ENCODE measurements around the gene GBE1. TPM values are rescaled to one million over a fixed set of nuclear protein-coding genes. Genes with fewer than 3 reads are reported as not detected.

GBE1 gene
- polyA plus RNA-seq, 1 of the 3 experiments (the other 2 are of a cell fraction): 14.2 TPM

- Histone ChIP-seq H3K4me1 (ENCODE audit: control insufficient read depth in 1 of 2, insufficient read depth in 2 of 2, low read depth in 1 of 2, low read length in 1 of 2) (no peaks in the 10 kb centered on the region; a peak in 1 of 4 replicates), H3K27me3 (ENCODE audit: insufficient read depth) (no peaks in the 10 kb centered on the region), H3K4me2 (no peak overlapping the region), H3K9ac (no peak overlapping the region), H3K4me3 (ENCODE audit: low read depth in 2 of 2, low read length in 1 of 2) (no peak overlapping the region), H3K27ac (ENCODE audit: low read depth in 2 of 2, low read length in 1 of 2) (no peak overlapping the region), H3K79me2 (ENCODE audit: insufficient read depth) (peaks cover 3% of the 10 kb centered on the region; the same call in 1 of the 2 replicates), H4K20me1 (ENCODE audit: insufficient read depth) (no peaks in the 10 kb centered on the region), H2AFZ (ENCODE audit: low read depth) (no peak overlapping the region), H3F3A (replicated peaks; ENCODE audit: insufficient read depth) (peaks cover 7% of the 10 kb centered on the region), H3K9me2 (no peaks in the 10 kb centered on the region; the same call in 1 of the 2 replicates), H3K9me3 (no peaks in the 10 kb centered on the region), H3K36me3 (replicated peaks in 1 of 2; ENCODE audit: control insufficient read depth in 1 of 2, insufficient read depth in 2 of 2, low read length in 1 of 2) (peaks cover 0 to 10% of the 10 kb centered on the region in 2 experiments)
- 77% methylated on average over 5 of the region's 5 CpGs for WGBS (ENCODE audit: low lambda C conversion rate)
- CTCF ChIA-PET: interaction anchor here (0.8 to 1.5 kb wide), 3 partner anchors 10 to 458 kb away, joined by 3 to 6 read pairs (median 3); no protein-coding TSS in a partner anchor
- no peak for DNase-seq
- TF ChIP-seq CTCF (IDR thresholded peaks at IDR 0.05) (no peak), POLR2AphosphoS5 (IDR thresholded peaks at IDR 0.05; ENCODE audit: low read depth, low read length) (no peak), NRF1 (IDR thresholded peaks at IDR 0.05; ENCODE audit: low read depth, low read length) (no peak), YY1 (IDR thresholded peaks at IDR 0.05; ENCODE audit: low read depth) (no peak), ELF1 (IDR thresholded peaks at IDR 0.05) (no peak)
- POLR2A ChIA-PET: no interaction called here
Measured at GRCh38 chr3:81676706-81677456, 84.6 kb downstream of the GBE1 start.

- no peak overlapping the region for H3K4me2 ChIP-seq
- no peak overlapping the region for H2AFZ ChIP-seq (ENCODE audit: low read depth)
- ChIA-PET POLR2A (no interaction called here), CTCF (interaction anchor here (0.8 kb wide), 1 partner anchor 739 kb away, joined by 3 read pairs; no protein-coding TSS in a partner anchor)
- no peak overlapping the region for H3K9ac ChIP-seq
- DNase-seq: no peak
- no peaks in the 10 kb centered on the region; a peak in 1 of 4 replicates for H3K4me1 ChIP-seq (ENCODE audit: control insufficient read depth in 1 of 2, insufficient read depth in 2 of 2, low read depth in 1 of 2, low read length in 1 of 2)
- H3K27ac ChIP-seq (ENCODE audit: low read depth in 2 of 2, low read length in 1 of 2): no peak overlapping the region
- no peak overlapping the region for H3K4me3 ChIP-seq (ENCODE audit: low read depth in 2 of 2, low read length in 1 of 2)
- H3K27me3 ChIP-seq (ENCODE audit: insufficient read depth): no peaks in the 10 kb centered on the region
- no peaks in the 10 kb centered on the region for H4K20me1 ChIP-seq (ENCODE audit: insufficient read depth)
- H3F3A ChIP-seq (replicated peaks; ENCODE audit: insufficient read depth): peaks cover 7% of the 10 kb centered on the region
- H3K9me3 ChIP-seq: no peaks in the 10 kb centered on the region
- H3K9me2 ChIP-seq: no peaks in the 10 kb centered on the region; the same call in 1 of the 2 replicates
- H3K36me3 ChIP-seq (replicated peaks in 1 of 2; ENCODE audit: control insufficient read depth in 1 of 2, insufficient read depth in 2 of 2, low read length in 1 of 2): peaks cover 0 to 10% of the 10 kb centered on the region in 2 experiments
- H3K79me2 ChIP-seq (ENCODE audit: insufficient read depth): peaks cover 3% of the 10 kb centered on the region; the same call in 1 of the 2 replicates
- TF ChIP-seq ZBTB33 (IDR thresholded peaks at IDR 0.05; ENCODE audit: borderline replicate concordance, low read depth) (no peak), RXRA (IDR thresholded peaks at IDR 0.05; ENCODE audit: borderline replicate concordance, low read depth) (no peak), GATA2 (CRISPR knock-in tag; IDR thresholded peaks at IDR 0.05) (no peak), CTCF (IDR thresholded peaks at IDR 0.05) (no peak), NFIC (IDR thresholded peaks at IDR 0.05; ENCODE audit: borderline replicate concordance) (no peak), RAD21 (IDR thresholded peaks at IDR 0.05; ENCODE audit: low read length) (no peak), SMC3 (IDR thresholded peaks at IDR 0.05; ENCODE audit: low read depth, low read length) (no peak), ELF1 (IDR thresholded peaks at IDR 0.05) (no peak), MEF2A (IDR thresholded peaks at IDR 0.05; ENCODE audit: borderline replicate concordance, low read depth) (no peak), REST (IDR thresholded peaks at IDR 0.05; ENCODE audit: low read depth, low read length) (no peak), RFX5 (IDR thresholded peaks at IDR 0.05; ENCODE audit: low read length) (no peak), FOSL2 (IDR thresholded peaks at IDR 0.05; ENCODE audit: borderline replicate concordance, low read depth) (no peak)
- TF ChIP-seq, protein P1, sequence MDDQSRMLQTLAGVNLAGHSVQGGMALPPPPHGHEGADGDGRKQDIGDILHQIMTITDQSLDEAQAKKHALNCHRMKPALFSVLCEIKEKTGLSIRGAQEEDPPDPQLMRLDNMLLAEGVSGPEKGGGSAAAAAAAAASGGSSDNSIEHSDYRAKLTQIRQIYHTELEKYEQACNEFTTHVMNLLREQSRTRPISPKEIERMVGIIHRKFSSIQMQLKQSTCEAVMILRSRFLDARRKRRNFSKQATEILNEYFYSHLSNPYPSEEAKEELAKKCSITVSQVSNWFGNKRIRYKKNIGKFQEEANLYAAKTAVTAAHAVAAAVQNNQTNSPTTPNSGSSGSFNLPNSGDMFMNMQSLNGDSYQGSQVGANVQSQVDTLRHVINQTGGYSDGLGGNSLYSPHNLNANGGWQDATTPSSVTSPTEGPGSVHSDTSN (IDR thresholded peaks at IDR 0.05): no peak
Measured at GRCh38 chr3:81674690-81675089, 86.8 kb downstream of the GBE1 start.
